ENCODE measurements around the gene SH3BP1. TPM values are rescaled to one million over a fixed set of nuclear protein-coding genes. Genes with fewer than 3 reads are reported as not detected.

SH3BP1 gene
- total and polyA plus RNA-seq, 2 of the 4 experiments (the other 2 are of a cell fraction): 8.8 to 33.3 TPM

- no peak overlapping the region for H2BK5ac ChIP-seq (ENCODE audit: low read depth, low read length, poor library complexity, severe bottlenecking)
- no peak overlapping the region for H3K4ac ChIP-seq (ENCODE audit: low read depth, low read length)
- H2AK9ac ChIP-seq (replicated peaks; ENCODE audit: low read depth, low read length, poor library complexity): no peak overlapping the region
- no peak overlapping the region for H3K14ac ChIP-seq (replicated peaks; ENCODE audit: low read depth, low read length)
- CTCF ChIA-PET: interaction anchor here (0.7 kb wide), 1 partner anchor 40 kb away, joined by 3 read pairs; the partner anchor contains the start of gene GGA1
- intact Hi-C loops (cut with micrococcal nuclease): no loop called here
- peaks cover 4% of the 10 kb centered on the region for H3K4me1 ChIP-seq (ENCODE audit: control insufficient read depth, insufficient read depth, low read length)
- H3K9ac ChIP-seq (ENCODE audit: low read depth, low read length): no peak overlapping the region
- no peak overlapping the region for H2BK15ac ChIP-seq (ENCODE audit: low read depth, low read length)
- peaks cover 0 to 13% of the 10 kb centered on the region in 2 experiments; a peak in 2 of 4 replicates for H3K79me1 ChIP-seq (ENCODE audit: low read depth in 1 of 2, low read length in 2 of 2)
- no peak overlapping the region for H2AFZ ChIP-seq (replicated peaks; ENCODE audit: low read length, poor library complexity)
- no TSS peak for BruUV-seq (replicated peaks)
- no peak overlapping the region for H2BK120ac ChIP-seq (ENCODE audit: low read depth, low read length)
- WGBS, 2 experiments (ENCODE audit: extremely low coverage in 2 of 2, insufficient read length in 1 of 2): 100% methylated on average over 1 of the region's 9 CpGs; no CpG with 5 or more reads in 1 of the 2 experiments
- dilution Hi-C loops (cut with HindIII; ENCODE audit: low sequenced_read_pairs, unreplicated experiment): no loop called here
- TF ChIP-seq, protein P1, sequence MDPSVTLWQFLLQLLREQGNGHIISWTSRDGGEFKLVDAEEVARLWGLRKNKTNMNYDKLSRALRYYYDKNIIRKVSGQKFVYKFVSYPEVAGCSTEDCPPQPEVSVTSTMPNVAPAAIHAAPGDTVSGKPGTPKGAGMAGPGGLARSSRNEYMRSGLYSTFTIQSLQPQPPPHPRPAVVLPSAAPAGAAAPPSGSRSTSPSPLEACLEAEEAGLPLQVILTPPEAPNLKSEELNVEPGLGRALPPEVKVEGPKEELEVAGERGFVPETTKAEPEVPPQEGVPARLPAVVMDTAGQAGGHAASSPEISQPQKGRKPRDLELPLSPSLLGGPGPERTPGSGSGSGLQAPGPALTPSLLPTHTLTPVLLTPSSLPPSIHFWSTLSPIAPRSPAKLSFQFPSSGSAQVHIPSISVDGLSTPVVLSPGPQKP (IDR thresholded peaks at IDR 0.05; ENCODE audit: borderline replicate concordance, low read depth, low read length): no peak
- TF ChIP-seq POLR2A (IDR thresholded peaks at IDR 0.05; ENCODE audit: low read depth, low read length) (no peak), BHLHE40 (IDR thresholded peaks at IDR 0.05; ENCODE audit: low read depth, low read length) (no peak), RFX5 (IDR thresholded peaks at IDR 0.05; ENCODE audit: low read depth, low read length) (no peak), SMC3 (IDR thresholded peaks at IDR 0.05; ENCODE audit: low read depth, low read length) (no peak)
- no peak overlapping the region for H3K18ac ChIP-seq (ENCODE audit: low read depth, low read length)
- H3K27ac ChIP-seq (ENCODE audit: insufficient read depth, low read length): no peak overlapping the region
- no peak overlapping the region for H2BK20ac ChIP-seq (ENCODE audit: low read depth, low read length)
- no peaks in the 10 kb centered on the region for H3K9me1 ChIP-seq (ENCODE audit: insufficient read depth, low read length)
- POLR2A ChIA-PET (ENCODE audit: unreplicated experiment): interaction anchor here (0.5 kb wide), 1 partner anchor 13 kb away, joined by 12 read pairs; no protein-coding TSS in a partner anchor
- H3K56ac ChIP-seq (ENCODE audit: extremely low read depth, insufficient read depth, low read length): no peak overlapping the region
- in situ Hi-C loops (cut with MboI; ENCODE audit: low sequenced_read_pairs): loop anchor here (5.0 kb wide), 1 partner anchor 34 kb away; no protein-coding TSS in a partner anchor
- H3K23ac ChIP-seq (ENCODE audit: low read depth, low read length): no peak overlapping the region
- ATAC-seq (ENCODE audit: low read depth) (no peak), DNase-seq (no peak)
- H3K9me3 ChIP-seq (ENCODE audit: control insufficient read depth, insufficient read depth, low read length): no peaks in the 10 kb centered on the region
- no peak overlapping the region for H2AK5ac ChIP-seq (ENCODE audit: low read depth, low read length)
- H3K27me3 ChIP-seq (ENCODE audit: control insufficient read depth, insufficient read depth, low read length): no peaks in the 10 kb centered on the region
- peaks cover 9% of the 10 kb centered on the region for H4K20me1 ChIP-seq (ENCODE audit: insufficient read depth, low read length)
- H3K36me3 ChIP-seq (ENCODE audit: control insufficient read depth, insufficient read depth, low read length): peaks cover 66% of the 10 kb centered on the region
- H4K8ac ChIP-seq (ENCODE audit: low read depth in 2 of 2, low read length in 2 of 2): no peak overlapping the region
- H4K5ac ChIP-seq (ENCODE audit: low read depth, low read length): no peak overlapping the region
- no peak overlapping the region for H4K91ac ChIP-seq (ENCODE audit: insufficient read depth, low read depth, low read length)
- no peak overlapping the region for H3K4me3 ChIP-seq (ENCODE audit: insufficient read depth, low read depth, low read length)
- no peak overlapping the region for H3K4me2 ChIP-seq (ENCODE audit: low read depth, low read length)
Observed at GRCh38 chr22:37647928-37648327, 8.5 kb downstream of the SH3BP1 start.

All from IMR-90 (cell line).